Adrenal gland (tissue), 5 donors: ENCODE measurements around the gene CCDC183.

Experiments
- POLR2A ChIP-seq, 2 donors: fragments of 450-650 bp; IDR thresholded peaks; one replicate each; pipeline ENCODE4 v1.6.1; 2017; ENCODE audit warnings: antibody characterized with exemption in 2 of 2, mild to moderate bottlenecking in 2 of 2, moderate library complexity in 1 of 2
- TF ChIP-seq, protein P1 (sequence below), 6 experiments: fragments of 450-650 bp in 4 of 6; fragments of 200-600 bp in 2 of 6; sonication (generic) in 1 of 6; IDR thresholded peaks; 1 replicate in 5 of 6; 2 replicates in 1 of 6; pipeline versions ENCODE4 v1.5.1 to v1.8.0; 2016 to 2021; ENCODE audit warnings: antibody characterized with exemption in 6 of 6, mild to moderate bottlenecking in 2 of 6, moderate library complexity in 1 of 6
- donor health status: DM: no; HTN: no; CAD: no.

DNA sequence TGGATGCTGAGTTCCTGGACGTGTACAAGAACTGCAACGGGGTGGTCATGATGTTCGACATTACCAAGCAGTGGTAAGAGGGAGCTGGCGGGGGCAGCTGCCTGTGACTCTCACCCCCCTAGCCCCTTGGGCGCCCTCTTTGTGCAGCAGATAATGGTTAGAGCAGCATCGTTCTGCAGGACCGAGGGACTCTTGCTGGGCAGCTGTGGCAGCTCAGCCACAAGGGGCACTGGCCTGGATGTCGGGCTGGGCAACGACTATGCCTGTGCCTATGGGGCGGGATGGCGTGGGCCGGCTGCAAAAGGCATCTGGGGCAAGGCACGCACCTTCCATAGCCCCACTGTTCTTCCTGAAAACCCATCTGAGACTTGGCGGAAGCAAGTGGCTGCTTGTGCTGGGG lies 33.3 kb downstream of the CCDC183 start:
- TF ChIP-seq, protein P1, sequence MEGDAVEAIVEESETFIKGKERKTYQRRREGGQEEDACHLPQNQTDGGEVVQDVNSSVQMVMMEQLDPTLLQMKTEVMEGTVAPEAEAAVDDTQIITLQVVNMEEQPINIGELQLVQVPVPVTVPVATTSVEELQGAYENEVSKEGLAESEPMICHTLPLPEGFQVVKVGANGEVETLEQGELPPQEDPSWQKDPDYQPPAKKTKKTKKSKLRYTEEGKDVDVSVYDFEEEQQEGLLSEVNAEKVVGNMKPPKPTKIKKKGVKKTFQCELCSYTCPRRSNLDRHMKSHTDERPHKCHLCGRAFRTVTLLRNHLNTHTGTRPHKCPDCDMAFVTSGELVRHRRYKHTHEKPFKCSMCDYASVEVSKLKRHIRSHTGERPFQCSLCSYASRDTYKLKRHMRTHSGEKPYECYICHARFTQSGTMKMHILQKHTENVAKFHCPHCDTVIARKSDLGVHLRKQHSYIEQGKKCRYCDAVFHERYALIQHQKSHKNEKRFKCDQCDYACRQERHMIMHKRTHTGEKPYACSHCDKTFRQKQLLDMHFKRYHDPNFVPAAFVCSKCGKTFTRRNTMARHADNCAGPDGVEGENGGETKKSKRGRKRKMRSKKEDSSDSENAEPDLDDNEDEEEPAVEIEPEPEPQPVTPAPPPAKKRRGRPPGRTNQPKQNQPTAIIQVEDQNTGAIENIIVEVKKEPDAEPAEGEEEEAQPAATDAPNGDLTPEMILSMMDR (IDR thresholded peaks at IDR 0.05), result no peak
- no peak for TF ChIP-seq POLR2A (IDR thresholded peaks at IDR 0.05)
